Activated T-helper 1 cell treated with anti-CD3 and anti-CD28 coated beads, Interleukin-2, amount 50 U/mL, for 16 hours (primary cell): Measurements from ENCODE around the gene STK24.

Experiments used
- DNase-seq, 2 donors: peaks; one replicate each; pipeline ENCODE4 v3.0.0-alpha.2; 2020; ENCODE audit warnings: low read depth in 1 of 2, low spot score in 1 of 2

Gene STK24

DNA sequence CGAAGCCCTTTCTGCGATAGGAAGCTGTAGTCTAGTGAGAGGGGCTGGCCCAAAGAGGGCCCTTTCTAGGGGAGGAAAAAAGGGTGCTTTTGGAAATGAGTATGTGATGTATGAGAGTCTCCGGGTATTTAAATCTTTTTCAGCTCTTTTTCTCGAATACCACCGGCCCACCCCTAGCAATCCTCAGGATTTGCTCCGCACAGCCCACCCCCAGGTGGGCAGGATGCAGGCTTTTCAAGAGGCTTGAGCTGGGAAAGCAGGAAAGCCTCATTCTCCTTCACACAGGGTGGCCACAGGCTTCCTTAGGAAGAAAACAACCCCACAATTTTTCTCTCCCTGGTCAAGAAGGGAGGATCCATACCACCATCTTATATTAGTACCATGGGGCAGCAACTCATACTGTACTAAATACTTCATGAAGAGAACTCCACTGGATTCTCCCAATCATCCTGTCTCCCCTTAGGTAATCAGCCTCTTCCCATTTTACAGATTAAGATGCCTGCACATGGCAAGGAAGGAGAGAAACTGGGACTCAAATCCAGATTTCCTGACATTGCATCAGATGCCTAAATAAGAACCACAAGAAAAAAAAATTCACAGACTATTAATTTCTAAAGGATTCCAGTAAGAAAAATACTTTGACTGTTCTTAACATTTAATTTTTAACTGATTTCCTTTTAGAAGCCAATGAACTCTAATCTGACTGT is 84.4 kb downstream of the STK24 start:
- DNase-seq = no peak

DNA sequence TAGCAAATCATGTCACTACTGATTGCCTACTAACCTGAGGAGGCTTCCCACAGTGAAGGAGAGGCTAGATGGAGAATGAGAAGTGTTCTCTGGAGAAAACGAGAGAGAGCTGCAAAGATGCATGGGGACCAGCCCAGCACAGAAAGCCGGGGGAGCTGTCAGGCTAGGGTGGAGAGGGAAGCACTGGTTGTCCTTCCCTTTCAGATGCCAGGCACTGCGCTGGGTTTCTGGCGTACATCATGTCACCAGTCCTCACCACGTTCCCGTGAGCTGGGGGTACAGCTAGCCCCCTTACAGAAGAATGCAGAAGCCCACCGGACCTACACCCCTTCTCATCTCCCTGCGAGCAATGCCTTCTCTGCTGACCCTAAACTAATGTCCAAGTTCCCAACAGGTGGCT is 86.0 kb downstream of the STK24 start:
- no peak for DNase-seq

DNA sequence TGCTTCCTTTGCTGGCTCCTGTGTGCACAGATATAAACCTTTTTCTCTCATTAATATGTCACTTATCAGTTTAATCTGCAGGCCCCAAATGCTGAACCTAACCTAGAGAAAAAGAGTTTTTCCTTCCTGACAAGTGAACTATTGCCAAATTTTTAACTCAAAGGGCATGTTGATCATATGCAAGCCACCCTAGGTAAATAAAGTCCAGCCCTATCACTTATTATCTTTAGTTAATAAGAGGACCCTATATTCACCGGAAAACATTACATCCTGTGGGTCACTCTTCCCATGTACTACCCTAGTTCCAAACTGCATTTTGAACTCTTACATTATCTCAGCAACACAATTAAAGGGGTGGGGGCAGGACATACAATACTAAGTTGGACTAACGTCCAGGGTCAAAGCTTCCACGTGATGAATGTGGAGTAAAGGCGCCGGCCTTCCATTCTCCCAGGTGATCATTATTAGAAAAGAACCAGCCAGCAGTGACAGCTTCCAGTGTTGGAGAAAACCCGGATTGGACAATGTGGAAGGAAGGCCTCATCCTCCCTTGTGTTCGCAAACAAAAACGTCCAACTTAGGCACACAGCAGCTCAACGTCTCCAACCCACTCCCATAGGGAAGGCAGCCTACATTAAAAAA is 86.6 kb downstream of the STK24 start:
- no peak for DNase-seq

DNA sequence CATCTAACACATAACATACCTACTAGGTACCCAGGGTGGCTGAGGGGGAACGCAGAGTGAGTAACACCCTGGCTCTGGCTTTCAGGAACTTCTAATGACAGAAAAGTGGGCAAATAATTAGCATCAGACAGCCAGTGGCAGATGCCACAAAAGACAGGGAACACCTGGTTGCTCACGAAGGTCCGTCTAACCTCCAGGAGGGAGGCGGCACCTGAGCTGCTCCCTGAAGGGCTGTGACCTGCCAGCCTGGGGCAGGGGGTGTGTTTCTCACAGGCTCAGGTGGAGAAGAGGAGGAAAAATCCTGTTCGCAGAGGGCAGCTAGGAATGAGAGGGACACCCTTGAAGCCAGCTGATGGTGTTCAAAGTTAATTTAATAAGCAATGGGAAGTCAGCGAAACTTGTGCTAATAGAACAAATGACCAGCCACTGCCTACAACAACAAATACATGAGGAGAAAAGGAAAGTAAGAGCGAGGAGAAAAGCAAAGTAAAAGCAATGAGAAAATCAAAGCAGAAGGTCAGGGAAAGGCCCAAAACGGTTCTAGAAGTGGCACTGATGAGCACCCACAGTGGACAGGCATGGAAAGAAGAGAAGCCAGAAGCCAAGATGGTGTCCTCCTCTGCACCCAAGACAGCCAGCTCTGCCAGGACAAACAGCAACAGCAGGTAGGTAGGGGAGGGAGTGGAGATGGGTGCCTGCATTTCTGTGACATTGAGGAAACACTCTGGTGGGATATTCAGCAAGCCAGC is 87.3 kb downstream of the STK24 start:
- no peak for DNase-seq

DNA sequence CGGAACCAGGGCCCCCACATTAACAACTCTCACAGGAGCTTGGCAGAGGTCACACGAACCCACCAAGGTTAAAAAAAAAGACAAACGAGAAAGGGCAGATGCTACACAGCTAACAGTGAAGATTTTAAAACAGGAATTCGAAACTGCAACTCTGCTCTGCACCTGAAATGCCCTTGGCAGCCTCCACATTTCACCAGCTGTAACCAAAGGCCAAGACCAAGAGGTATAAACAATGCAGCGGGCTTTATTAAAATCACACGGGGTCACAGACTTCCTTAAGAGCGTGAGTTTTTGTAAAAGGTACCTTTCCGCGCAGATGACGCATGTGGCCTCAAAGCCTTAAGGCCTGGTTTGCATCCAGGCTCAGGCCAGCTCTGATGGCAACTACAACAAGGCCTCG is 88.2 kb downstream of the STK24 start:
- DNase-seq = no peak

DNA sequence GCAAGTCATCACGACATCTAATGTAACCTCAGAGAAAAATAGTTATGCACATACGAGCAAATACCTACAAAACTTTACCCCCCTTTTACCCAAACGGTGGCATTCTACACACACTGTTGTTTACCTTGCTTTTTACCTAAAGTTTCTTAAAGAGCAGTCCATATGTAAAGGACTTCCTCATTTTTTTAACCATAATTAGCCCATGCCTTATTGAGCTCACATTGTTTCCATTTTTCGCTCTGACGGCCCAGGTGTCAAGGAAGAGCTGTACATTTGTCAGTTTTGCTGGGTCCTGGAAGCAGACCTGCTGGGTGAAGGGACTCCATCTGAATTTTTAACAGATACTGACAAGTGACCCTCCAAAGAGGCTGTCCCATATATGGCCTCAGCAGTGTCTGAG is 89.4 kb downstream of the STK24 start:
- DNase-seq = no peak

DNA sequence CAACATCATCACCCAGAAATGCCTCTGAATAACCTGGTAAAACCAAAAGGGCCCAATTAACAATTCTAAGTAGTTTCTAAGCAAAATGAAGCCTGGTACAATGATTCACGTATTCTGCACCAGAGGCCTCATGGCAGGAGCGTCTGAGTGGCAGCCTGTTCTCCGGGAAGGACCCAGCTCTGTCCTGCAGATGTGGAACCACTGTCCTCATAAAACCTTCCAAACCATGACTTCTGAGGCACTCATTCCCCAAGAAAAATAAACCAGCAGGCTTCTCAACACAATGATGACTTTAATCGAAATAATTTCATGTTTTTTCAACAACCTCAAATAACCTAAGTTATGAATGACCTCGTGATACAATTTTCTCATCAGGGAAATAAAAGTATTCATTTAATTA is 89.9 kb downstream of the STK24 start:
- no peak for DNase-seq

DNA sequence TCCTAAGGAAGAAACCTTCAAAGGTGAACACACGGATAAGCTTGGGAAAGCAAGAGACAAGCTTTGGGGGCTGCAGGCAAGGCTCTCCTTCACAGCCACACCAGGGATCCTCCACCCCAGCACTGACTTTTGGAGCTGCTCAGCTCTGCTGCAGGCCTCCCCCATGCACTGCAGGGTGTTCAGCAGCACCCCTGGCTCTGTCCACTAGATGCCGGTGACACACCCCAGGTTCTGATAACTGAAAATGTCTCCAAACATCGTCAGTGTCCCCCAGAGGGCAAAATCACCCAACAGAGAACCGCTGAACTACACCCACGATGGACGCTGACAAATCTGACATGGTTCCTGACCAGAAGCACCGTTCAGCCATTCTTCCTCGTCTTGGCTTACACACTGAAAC is 90.5 kb downstream of the STK24 start:
- DNase-seq = no peak

DNA sequence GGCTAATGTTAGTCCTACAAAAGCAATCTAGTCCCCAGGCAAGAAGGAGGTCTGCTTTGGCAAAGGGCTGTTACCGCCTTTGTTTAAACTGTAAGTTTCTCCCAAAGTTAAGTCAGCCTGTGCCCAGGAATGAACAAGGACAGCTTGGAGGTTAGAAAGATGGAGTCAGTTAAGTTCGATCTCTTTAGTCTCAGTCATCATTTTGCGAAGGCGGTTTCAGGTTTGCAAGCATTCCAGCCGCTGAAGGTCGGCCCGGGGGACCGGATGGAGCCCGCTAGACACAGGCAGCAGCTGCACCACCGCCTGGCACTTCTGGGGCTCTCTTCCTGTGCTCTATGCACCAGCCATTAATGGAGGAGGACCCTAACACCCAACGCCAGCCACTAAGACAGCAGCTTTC is 91.3 kb downstream of the STK24 start:
- no peak for DNase-seq

DNA sequence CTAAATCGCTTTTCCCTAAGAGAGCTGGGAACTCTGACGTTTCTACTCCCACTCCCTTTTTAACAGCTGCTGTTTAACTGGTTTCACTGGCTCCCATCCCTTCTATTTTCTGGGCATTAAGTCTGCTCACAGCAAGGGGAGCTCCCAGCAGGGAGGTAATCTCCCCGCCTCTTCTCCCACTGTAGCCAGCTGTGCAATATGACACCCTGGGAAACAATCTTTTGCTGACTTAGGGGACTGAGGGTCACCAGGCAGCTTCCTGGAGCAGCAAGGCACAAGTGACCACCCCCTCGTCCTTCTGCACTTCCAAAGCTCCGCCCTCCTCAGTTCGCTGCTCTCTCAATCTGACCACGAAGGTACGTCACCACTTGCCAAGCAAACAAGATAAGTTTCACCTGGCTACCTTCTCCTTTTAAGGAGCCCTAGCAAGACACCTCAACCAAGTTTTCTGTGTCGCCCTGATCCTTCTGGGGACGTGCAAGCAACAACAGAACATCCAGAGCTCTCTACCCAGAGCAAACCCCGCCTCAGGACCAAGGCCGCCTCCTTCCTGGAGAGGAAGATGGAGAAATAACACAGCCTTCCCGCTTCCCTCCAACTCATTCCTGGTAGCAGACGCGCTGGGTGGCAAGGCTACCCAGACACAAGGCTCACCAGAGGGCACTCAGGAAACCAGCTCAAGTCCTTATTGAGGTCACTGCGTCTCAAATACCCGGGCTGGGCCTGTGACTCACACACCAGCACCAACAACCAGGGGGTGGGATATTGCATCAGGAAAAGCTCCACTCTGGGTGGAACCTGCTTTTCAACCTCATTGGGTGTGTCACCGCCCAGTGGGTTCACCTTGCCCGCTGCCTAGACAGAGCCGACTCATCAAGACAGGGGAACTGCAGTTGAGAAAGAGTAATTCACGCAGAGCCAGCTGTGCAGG is 92.4 kb downstream of the STK24 start:
- peak; percentile 40 to 54 for DNase-seq

DNA sequence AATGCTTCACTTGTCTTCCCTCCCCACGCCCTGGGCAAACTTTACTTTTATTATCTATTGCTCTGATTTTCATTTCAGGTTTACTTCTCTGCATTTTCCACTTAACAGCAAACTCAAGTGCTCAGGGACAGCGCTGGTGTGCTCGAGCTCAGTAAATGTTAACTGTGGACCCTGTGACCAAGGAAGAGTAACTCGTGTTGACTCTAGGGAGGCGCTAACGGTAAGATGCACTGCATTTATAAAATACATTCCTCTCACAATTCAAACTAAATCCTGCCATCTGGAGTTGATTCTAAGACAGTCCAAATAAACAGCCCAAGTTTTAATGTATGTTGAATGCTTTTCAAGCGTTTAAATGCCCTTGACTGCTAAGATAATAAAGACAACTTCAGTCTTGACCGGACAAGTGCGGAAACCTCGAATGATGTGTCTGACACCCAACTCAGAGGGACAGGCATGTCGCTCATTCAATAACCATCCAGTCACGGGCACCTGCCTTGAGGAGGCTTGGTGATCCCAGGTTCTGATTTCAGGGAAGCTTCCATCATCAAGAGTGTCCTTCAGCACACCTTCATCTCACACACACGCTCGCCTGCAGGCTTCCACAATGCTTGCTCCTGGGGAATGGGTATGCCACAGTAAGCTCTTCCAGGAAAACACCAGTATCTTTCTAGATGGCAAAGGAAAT is 93.2 kb downstream of the STK24 start:
- DNase-seq = no peak

DNA sequence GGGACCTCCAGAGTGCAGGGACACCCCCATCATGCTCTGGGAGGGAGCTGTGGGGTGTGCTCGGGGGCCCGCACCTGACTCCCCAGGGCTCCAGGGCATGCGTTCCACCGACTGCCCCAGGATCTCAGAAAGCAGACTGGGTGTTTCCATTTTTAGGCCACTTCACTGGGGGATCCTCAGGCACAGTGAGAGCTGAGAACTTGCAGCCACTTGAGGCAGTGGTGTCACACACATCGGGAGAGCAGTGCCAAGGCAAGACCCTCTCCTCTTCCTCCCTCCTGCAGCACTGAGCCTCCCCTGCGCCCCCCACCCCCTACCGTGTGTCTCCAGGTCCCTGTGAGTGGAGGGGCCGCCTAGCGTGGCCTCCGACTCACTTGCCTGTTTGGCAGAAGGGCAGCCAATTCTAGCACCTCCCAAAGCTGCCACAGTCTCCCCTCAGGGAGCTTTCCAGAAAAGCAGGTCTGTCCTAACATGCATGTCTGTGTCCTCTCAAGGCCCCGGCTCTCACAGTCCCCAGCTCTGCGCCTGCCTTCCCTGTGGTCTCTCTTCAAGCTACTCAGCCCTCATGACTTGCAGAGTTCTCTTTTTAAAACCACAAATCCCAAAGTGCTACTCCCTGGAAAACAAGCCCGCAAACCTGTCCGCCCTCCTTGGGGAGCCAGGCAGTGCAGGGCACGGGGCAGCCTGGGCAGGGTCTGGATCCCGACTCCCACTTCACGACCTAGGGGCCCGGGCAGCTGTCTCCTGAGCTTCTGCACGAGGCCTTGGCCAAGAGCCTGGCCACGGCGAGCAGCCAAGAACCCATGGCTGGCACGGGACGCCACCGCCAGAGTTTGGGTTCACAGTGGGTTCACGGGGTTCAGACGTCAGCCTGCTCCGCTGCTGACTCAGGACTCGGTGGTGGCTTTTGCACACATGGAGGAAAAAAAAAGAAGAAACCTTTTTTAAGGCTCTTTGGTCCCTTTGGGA is 94.1 kb downstream of the STK24 start:
- no peak for DNase-seq

DNA sequence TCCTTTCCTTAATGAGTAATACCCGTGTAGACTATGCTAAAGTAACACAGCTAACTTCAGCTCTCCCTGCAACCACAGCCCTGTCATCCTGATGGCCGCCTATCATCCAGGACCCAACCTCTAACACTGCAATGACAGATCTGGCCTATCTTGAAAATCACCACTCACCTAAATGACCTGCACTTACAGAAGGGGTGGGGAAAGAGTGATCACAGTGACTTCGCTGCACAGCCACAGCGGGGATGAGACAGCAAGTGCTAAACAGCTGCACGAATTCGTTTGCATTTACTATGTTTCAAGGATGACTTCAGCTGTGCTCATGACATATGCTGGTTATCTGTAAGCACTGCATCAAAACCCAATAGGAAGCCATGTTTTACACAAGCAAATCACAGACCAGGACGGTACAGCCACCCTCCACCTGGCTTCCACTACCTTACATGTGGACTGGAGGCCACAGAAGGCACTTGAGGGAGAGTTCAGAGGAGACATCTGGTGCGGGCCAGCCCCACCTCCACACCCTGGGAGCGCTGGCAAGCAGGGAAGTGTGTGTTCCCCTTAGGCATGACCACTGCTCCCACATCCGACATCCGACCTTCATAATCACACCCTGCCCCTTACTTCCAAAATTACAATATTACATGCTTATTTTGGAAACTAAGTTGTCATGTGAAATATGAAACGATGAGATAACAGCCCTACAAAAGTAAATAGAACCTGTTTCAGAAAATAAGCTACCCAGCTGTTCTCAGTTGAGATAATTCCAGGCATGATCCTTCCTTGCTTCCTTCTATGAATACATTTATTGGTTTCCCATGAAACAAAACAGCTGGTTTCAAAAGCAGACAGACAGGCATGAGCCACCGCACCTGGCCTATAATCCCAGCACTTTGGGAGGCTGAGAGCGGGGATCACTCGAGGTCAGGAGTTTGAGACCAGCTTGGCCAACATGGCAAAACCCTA is 95.7 kb downstream of the STK24 start:
- DNase-seq = peak in 1 of 2 donors; percentile 11

DNA sequence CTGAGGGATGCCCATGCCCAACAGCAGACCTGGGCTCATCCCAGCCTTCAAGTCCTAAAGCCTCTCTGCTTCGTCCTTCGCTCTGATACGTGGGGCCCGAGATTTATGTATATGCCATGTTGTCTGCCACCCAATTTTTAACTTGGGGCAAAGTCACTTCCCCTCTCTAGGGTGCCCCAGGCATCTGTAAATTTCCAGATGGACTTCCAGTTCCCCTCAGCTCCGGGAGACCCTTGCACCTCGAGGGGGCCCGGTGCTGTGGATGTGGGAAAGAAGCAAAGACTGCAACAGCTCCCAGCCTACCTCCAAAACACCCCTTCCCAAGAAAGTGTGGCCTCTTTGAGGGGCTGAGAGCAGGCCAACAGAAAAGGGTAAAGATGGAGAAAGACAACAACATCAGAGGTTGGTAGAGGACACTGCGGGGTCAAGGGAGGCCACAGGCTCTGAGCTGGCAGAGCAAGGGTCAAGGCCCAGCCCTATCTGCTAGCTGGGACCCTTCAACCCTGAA is 97.4 kb downstream of the STK24 start:
- DNase-seq = no peak

DNA sequence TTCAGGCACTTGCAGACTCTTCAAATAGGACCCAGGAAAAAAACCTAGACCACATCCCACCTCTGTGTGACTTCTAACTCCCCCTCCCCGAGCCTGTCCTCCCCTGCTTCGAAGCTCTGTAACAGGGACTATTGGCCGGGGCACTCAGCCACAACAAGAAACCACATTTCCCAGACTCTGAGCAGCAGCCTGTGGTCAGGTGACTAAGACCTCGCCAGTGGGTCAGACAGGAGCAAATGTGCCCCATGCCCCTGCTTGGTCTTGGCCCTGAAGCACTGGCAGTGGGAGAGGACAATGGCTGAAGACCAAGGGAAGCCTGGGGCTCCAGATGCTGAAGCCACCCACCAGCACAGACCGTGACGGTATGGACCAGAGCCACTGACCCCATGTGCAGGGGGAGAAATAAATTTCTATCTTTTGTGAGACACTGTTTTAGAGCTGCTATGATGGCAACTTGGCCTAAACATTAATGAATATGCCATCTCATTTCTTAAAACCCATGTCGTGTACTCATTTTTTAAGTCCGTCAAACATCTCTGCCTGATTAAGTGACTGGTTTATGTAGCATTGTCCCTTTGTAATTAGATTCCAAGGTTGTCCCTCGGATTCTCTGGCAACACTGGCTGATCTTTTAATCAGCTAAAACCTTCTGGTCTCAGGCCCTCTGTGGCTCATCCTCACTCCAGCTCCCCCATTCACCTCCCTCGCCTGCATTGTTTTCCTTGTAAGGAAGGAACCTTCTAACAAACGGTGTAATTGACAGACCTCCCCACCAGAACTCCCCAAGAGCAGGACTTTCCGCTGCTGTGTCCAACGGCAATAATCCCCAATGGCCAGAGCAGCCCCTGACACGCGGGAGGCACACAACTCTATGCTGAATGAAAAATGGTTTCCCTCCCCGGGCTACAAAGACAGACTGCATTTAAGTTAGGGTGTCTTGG is 98.4 kb downstream of the STK24 start:
- DNase-seq = no peak

DNA sequence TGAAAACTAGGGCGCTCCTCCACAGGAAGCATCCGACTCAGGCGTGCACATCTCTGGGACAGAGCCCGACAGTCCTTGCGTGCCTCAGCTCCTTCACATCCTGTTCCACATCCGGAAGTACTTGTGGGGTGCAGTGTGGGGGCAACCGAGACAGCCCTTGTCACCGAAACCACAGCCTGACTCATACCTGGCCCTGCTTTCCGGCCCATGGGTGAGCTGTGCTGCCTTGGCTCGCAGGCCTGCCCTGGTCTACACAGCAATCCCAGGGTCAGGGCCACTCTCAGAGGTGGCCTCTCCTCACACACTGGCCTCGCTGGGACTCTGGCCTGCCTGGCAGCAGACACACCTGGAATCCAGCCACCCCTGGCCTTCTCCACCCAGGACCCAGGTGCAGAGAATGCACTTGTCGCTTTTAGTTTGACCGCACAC is 100.4 kb downstream of the STK24 start:
- DNase-seq = peak; percentile 74 to 80

DNA sequence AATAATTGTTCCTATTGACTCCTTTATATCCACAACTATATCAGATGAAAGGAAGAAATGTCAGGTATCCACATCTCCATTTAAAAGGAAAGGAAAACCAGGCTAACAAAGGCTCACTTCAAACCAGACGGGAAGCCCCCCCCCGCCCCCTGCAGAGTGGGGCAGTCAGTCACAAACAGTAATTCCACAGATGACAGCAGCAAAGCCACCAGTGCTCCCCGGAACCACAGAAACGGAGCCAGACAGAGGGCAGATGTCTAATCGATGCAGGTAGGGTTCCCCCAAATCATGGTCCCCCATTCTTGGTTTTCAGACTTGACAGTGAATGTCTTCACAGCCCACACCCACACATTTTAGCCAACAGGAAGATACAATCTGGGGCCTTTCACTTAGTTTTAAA is 100.8 kb downstream of the STK24 start:
- peak in 1 of 2 donors; percentile 45 for DNase-seq
